Astrocyte (in vitro differentiated cells and primary cell): ENCODE measurements around the gene ROBO2. TPM values are rescaled to one million over a fixed set of nuclear protein-coding genes. Genes with fewer than 3 reads are reported as not detected.

Source experiments
- DNase-seq: peaks from one replicate; pipeline ENCODE4 v3.0.0-alpha.2; 2010; ENCODE audit warnings: low read depth
- FAIRE-seq: peaks from 2 replicates; lab custom pipeline; 2011; peaks lifted over from hg19 to GRCh38; lab: Jason Lieb, UNC
- H2AFZ ChIP-seq: 2 replicates; pipeline ENCODE4 v1.6.0; 2012; ENCODE audit warnings: low read depth, low read length, inconsistent platforms
- H3K27ac ChIP-seq: 2 replicates; pipeline ENCODE4 v1.5.1; 2011; ENCODE audit warnings: low read depth, low read length, inconsistent platforms
- H3K27me3 ChIP-seq: 2 replicates; pipeline ENCODE4 v1.6.0; 2011; ENCODE audit warnings: low read length, inconsistent platforms; ENCODE audit not compliant: insufficient read depth
- H3K36me3 ChIP-seq: 2 replicates; pipeline ENCODE4 v1.5.1; 2011; ENCODE audit warnings: low read length, inconsistent platforms; ENCODE audit not compliant: insufficient read depth
- H3K4me1 ChIP-seq: 2 replicates; pipeline ENCODE4 v1.5.1; 2011; ENCODE audit warnings: low read length, inconsistent platforms; ENCODE audit not compliant: insufficient read depth
- H3K4me2 ChIP-seq: 2 replicates; pipeline ENCODE4 v1.6.0; 2012; ENCODE audit warnings: low read length, inconsistent platforms
- H3K4me3 ChIP-seq: 2 replicates; pipeline ENCODE4 v1.5.1; 2011; ENCODE audit warnings: low read depth, mild to moderate bottlenecking, low read length, inconsistent platforms; ENCODE audit not compliant: insufficient read depth
- H3K79me2 ChIP-seq: 2 replicates; pipeline ENCODE4 v1.6.0; 2012; ENCODE audit warnings: mild to moderate bottlenecking, low read length, inconsistent platforms; ENCODE audit not compliant: insufficient read depth
- H3K9ac ChIP-seq: 2 replicates; pipeline ENCODE4 v1.6.0; 2012; ENCODE audit warnings: mild to moderate bottlenecking, low read length, inconsistent platforms
- H3K9me3 ChIP-seq: 2 replicates; pipeline ENCODE4 v1.5.1; 2012; ENCODE audit warnings: low read depth, mild to moderate bottlenecking, low read length, inconsistent platforms; ENCODE audit not compliant: insufficient read depth
- H4K20me1 ChIP-seq: 2 replicates; pipeline ENCODE4 v1.6.0; 2012; ENCODE audit warnings: low read length, inconsistent platforms; ENCODE audit not compliant: insufficient read depth
- H3K27ac Mint-ChIP-seq: one replicate; pipeline ENCODE4 v1.8.0; 2021; ENCODE audit warnings: mild to moderate bottlenecking, mixed read lengths; ENCODE audit not compliant: unreplicated experiment
- H3K27me3 Mint-ChIP-seq: one replicate; pipeline ENCODE4 v1.8.0; 2021; ENCODE audit warnings: low read depth, mixed read lengths; ENCODE audit not compliant: unreplicated experiment
- H3K36me3 Mint-ChIP-seq: one replicate; pipeline ENCODE4 v1.8.0; 2021; ENCODE audit warnings: low read depth, mixed read lengths; ENCODE audit not compliant: unreplicated experiment
- H3K4me1 Mint-ChIP-seq: one replicate; pipeline ENCODE4 v1.8.0; 2021; ENCODE audit warnings: low read depth, mixed read lengths; ENCODE audit not compliant: unreplicated experiment
- H3K4me3 Mint-ChIP-seq: one replicate; pipeline ENCODE4 v1.8.0; 2021; ENCODE audit warnings: mild to moderate bottlenecking, moderate library complexity, mixed read lengths; ENCODE audit not compliant: unreplicated experiment
- H3K9me3 Mint-ChIP-seq: one replicate; pipeline ENCODE4 v1.8.0; 2021; ENCODE audit warnings: mild to moderate bottlenecking, mixed read lengths; ENCODE audit not compliant: unreplicated experiment
- CTCF ChIP-seq: IDR thresholded peaks from 2 replicates; pipeline ENCODE4 v1.5.1; 2011; ENCODE audit warnings: low read depth, mild to moderate bottlenecking, inconsistent platforms, low read length, moderate library complexity; ENCODE audit not compliant: insufficient read depth
- EZH2 ChIP-seq: IDR thresholded peaks from 2 replicates; pipeline ENCODE4 v1.6.1; 2012; ENCODE audit warnings: mild to moderate bottlenecking, low read length, inconsistent platforms; ENCODE audit not compliant: insufficient read depth
- total RNA-seq: library from RNA; stranded (reverse); gene quantifications from 2 replicates; pipeline ENCODE4 v1.2.1, GENCODE V29; 2021

The ROBO2 gene
- total RNA-seq, 1 donor from 2014 or later = 1.4 TPM

GRCh38 chr3:77234004-77234403, 194.1 kb downstream of the ROBO2 start:
- Histone ChIP-seq H3K4me2 (no peak overlapping the region), H3K27me3 (no peaks in the 10 kb centered on the region)
- no peak for FAIRE-seq

GRCh38 chr3:77236118-77236517, 196.2 kb downstream of the ROBO2 start:
- Histone ChIP-seq H3K27ac (no peak overlapping the region), H3K4me3 (no peak overlapping the region), H3K79me2 (no peaks in the 10 kb centered on the region), H3K9me3 (no peaks in the 10 kb centered on the region), H3K4me2 (no peak overlapping the region), H4K20me1 (no peaks in the 10 kb centered on the region), H3K27me3 (no peaks in the 10 kb centered on the region), H3K4me1 (no peaks in the 10 kb centered on the region), H2AFZ (no peak overlapping the region), H3K36me3 (no peaks in the 10 kb centered on the region), H3K9ac (no peak overlapping the region)
- Mint-ChIP-seq H3K27me3 (no peaks in the 10 kb centered on the region), H3K27ac (no peak overlapping the region), H3K36me3 (no peaks in the 10 kb centered on the region), H3K4me3 (no peak overlapping the region), H3K4me1 (no peaks in the 10 kb centered on the region), H3K9me3 (no peaks in the 10 kb centered on the region)
- FAIRE-seq = no peak
- no peak for DNase-seq
- TF ChIP-seq CTCF = no peak
- TF ChIP-seq EZH2 = no peak

More at GRCh38 chr3:77234004-77234403, 194.1 kb downstream of the ROBO2 start:
- Histone ChIP-seq H3K4me1 (no peaks in the 10 kb centered on the region), H3K79me2 (no peaks in the 10 kb centered on the region), H3K9me3 (no peaks in the 10 kb centered on the region), H2AFZ (no peak overlapping the region), H3K27ac (no peak overlapping the region), H4K20me1 (no peaks in the 10 kb centered on the region), H3K9ac (no peak overlapping the region), H3K36me3 (no peaks in the 10 kb centered on the region), H3K4me3 (no peak overlapping the region)
- TF ChIP-seq EZH2 (no peak), CTCF (no peak)
- Mint-ChIP-seq H3K4me1 (no peaks in the 10 kb centered on the region), H3K27me3 (no peaks in the 10 kb centered on the region), H3K9me3 (no peaks in the 10 kb centered on the region), H3K36me3 (no peaks in the 10 kb centered on the region), H3K4me3 (no peak overlapping the region), H3K27ac (no peak overlapping the region)
- DNase-seq = no peak

GRCh38 chr3:77240072-77240650, 200.3 kb downstream of the ROBO2 start:
- no peak overlapping the region for H3K4me2 ChIP-seq
- no peak overlapping the region for H3K27ac ChIP-seq
- DNase-seq (no peak), FAIRE-seq (no peak)
- no peak overlapping the region for H3K9ac ChIP-seq
- Mint-ChIP-seq H3K36me3 (no peaks in the 10 kb centered on the region), H3K4me3 (no peak overlapping the region), H3K27ac (no peak overlapping the region), H3K27me3 (no peaks in the 10 kb centered on the region), H3K9me3 (no peaks in the 10 kb centered on the region), H3K4me1 (no peaks in the 10 kb centered on the region)
- H4K20me1 ChIP-seq = no peaks in the 10 kb centered on the region
- no peaks in the 10 kb centered on the region for H3K79me2 ChIP-seq
- no peak overlapping the region for H2AFZ ChIP-seq
- no peaks in the 10 kb centered on the region for H3K9me3 ChIP-seq
- TF ChIP-seq CTCF (no peak), EZH2 (no peak)
- no peaks in the 10 kb centered on the region for H3K36me3 ChIP-seq
- no peaks in the 10 kb centered on the region for H3K27me3 ChIP-seq
- no peak overlapping the region for H3K4me3 ChIP-seq
- no peaks in the 10 kb centered on the region for H3K4me1 ChIP-seq
